A549 (cell line): ENCODE results near the gene ENO3. TPM values are rescaled to one million over a fixed set of nuclear protein-coding genes. Genes with fewer than 3 reads are reported as not detected.
A peak's percentile ranks its signal among the peaks of the same experiment; 100 is the strongest.

ENCODE experiments used
- ATAC-seq, 2 experiments: fragments of 200-7000 bp in 1 of 2; fragments of >200 bp in 1 of 2; cut with Nextera tagmentation in 1 of 2; cut with Tn5 transposase in 1 of 2; 3 replicates each; pipeline versions ENCODE4 v1.8.0 to v1.9.1; 2018 to 2020; ENCODE audit warnings: mild to moderate bottlenecking in 1 of 2, moderate library complexity in 1 of 2
- CTCF ChIA-PET: fragments of 300-600 bp; sonication (Branson Sonifier 250); formaldehyde crosslinking; extraction: SDS; loops from one replicate; lab custom pipeline; 2021; ENCODE audit warnings: antibody characterized with exemption, inconsistent platforms; lab: Yijun Ruan, JAX
- POLR2A ChIA-PET: fragments of 350-600 bp; formaldehyde crosslinking; extraction: SDS; loops from one replicate; lab custom pipeline; 2021; ENCODE audit warnings: antibody characterized with exemption, inconsistent platforms; lab: Yijun Ruan, JAX
- DNase-seq, 2 experiments: peaks; one replicate each; pipeline versions ENCODE4 v3.0.0 to v3.0.0-alpha.2; 2011 to 2016; ENCODE audit warnings: low read depth in 1 of 2, low spot score in 1 of 2
- FAIRE-seq: peaks from 2 replicates; lab custom pipeline; 2011; peaks lifted over from hg19 to GRCh38; lab: Jason Lieb, UNC
- H3K27ac ChIP-seq, 2 experiments: fragments of >200 bp; sonication (Bioruptor Twin); formaldehyde crosslinking; 3 replicates each; pipeline ENCODE4 v1.5.1; 2016 to 2017
- H3K4me1 ChIP-seq: fragments of >200 bp; sonication (Bioruptor Twin); formaldehyde crosslinking; 3 replicates; pipeline ENCODE4 v1.6.1; 2016
- H3K4me2 ChIP-seq: fragments of >200 bp; sonication (Bioruptor Twin); formaldehyde crosslinking; 3 replicates; pipeline ENCODE4 v1.6.1; 2016
- H3K4me3 ChIP-seq: fragments of >200 bp; sonication (Bioruptor Twin); formaldehyde crosslinking; 3 replicates; pipeline ENCODE4 v1.5.1; 2016
- H3K9me3 ChIP-seq: fragments of >200 bp; sonication (Bioruptor Twin); formaldehyde crosslinking; 3 replicates; pipeline ENCODE4 v1.6.1; 2016
- BCL3 ChIP-seq: fragments of >200 bp; sonication (Bioruptor Twin); formaldehyde crosslinking; IDR thresholded peaks from 3 replicates; pipeline ENCODE4 v1.6.1; 2016
- BHLHE40 ChIP-seq: IDR thresholded peaks from 2 replicates; pipeline ENCODE4 v1.6.1; 2012; ENCODE audit warnings: low read depth, low read length, inconsistent platforms
- CBX2 ChIP-seq: fragments of 200-600 bp; sonication (generic); IDR thresholded peaks from 2 replicates; pipeline ENCODE4 v1.6.1; 2016; ENCODE audit warnings: low read depth, mild to moderate bottlenecking, borderline replicate concordance
- CHD4 ChIP-seq: fragments of 200-600 bp; sonication (generic); IDR thresholded peaks from 2 replicates; pipeline ENCODE4 v1.6.1; 2016; ENCODE audit warnings: antibody characterized with exemption, mild to moderate bottlenecking, borderline replicate concordance
- CTCF ChIP-seq: fragments of >200 bp; sonication (Bioruptor Twin); formaldehyde crosslinking; IDR thresholded peaks from 3 replicates; pipeline ENCODE4 v1.5.1; 2016
- E2F6 ChIP-seq: IDR thresholded peaks from 2 replicates; pipeline ENCODE4 v1.6.1; 2012; ENCODE audit warnings: low read depth, borderline replicate concordance
- EHF ChIP-seq: fragments of 250-450 bp; sonication (Bioruptor Pico); IDR thresholded peaks from 2 replicates; pipeline ENCODE4 v1.5.0; 2020; ENCODE audit warnings: mild to moderate bottlenecking
- EHMT2 ChIP-seq: fragments of 200-600 bp; sonication (generic); IDR thresholded peaks from 2 replicates; pipeline ENCODE4 v1.6.1; 2016; ENCODE audit warnings: antibody characterized with exemption, low read depth, mild to moderate bottlenecking, moderate library complexity
- EP300 ChIP-seq, 2 experiments: fragments of >200 bp; sonication (Bioruptor Twin); formaldehyde crosslinking; IDR thresholded peaks; 2 replicates in 1 of 2; 3 replicates in 1 of 2; pipeline ENCODE4 v1.6.1; 2016 to 2017
- ESRRA ChIP-seq: fragments of 150-350 bp; IDR thresholded peaks from 2 replicates; pipeline ENCODE4 v1.6.1; 2014; ENCODE audit warnings: mild to moderate bottlenecking, low read length, borderline replicate concordance
- FOSB ChIP-seq: fragments of 250-450 bp; sonication (Bioruptor Pico); IDR thresholded peaks from 2 replicates; pipeline ENCODE4 v1.5.0; 2020; ENCODE audit warnings: mild to moderate bottlenecking, moderate library complexity
- FOSL2 ChIP-seq, 2 experiments: fragments of 450-650 bp in 1 of 2; fragments of >200 bp in 1 of 2; sonication (Bioruptor Twin) in 1 of 2; formaldehyde crosslinking; IDR thresholded peaks; 2 replicates each; pipeline versions ENCODE4 v1.5.0 to v1.6.1; 2016 to 2020; ENCODE audit warnings: mild to moderate bottlenecking in 1 of 2, moderate library complexity in 1 of 2
- HEYL ChIP-seq: fragments of 250-450 bp; sonication (Bioruptor Pico); IDR thresholded peaks from 2 replicates; pipeline ENCODE4 v1.8.0; 2021; ENCODE audit warnings: mild to moderate bottlenecking, moderate library complexity
- HMGXB4 ChIP-seq: fragments of 250-450 bp; sonication (Bioruptor Pico); IDR thresholded peaks from 2 replicates; pipeline ENCODE4 v1.5.0; 2021; ENCODE audit warnings: mild to moderate bottlenecking, moderate library complexity, borderline replicate concordance
- HOXB13 ChIP-seq: fragments of 250-450 bp; sonication (Bioruptor Pico); IDR thresholded peaks from 2 replicates; pipeline ENCODE4 v1.5.0; 2020; ENCODE audit warnings: low read depth, mild to moderate bottlenecking, moderate library complexity
- MAX ChIP-seq: IDR thresholded peaks from 2 replicates; pipeline ENCODE4 v1.6.1; 2012
- NPAS2 ChIP-seq: fragments of 250-450 bp; sonication (Bioruptor Pico); IDR thresholded peaks from 2 replicates; pipeline ENCODE4 v1.8.0; 2022; ENCODE audit warnings: mild to moderate bottlenecking, moderate library complexity, borderline replicate concordance
- RARB ChIP-seq: fragments of 250-450 bp; sonication (Bioruptor Pico); IDR thresholded peaks from 2 replicates; pipeline ENCODE4 v1.8.0; 2021; ENCODE audit warnings: mild to moderate bottlenecking, moderate library complexity
- RCOR1 ChIP-seq: fragments of 150-350 bp; IDR thresholded peaks from 2 replicates; pipeline ENCODE4 v1.6.1; 2014; ENCODE audit warnings: antibody characterized with exemption, low read length, low read depth
- REST ChIP-seq: fragments of 200-600 bp; sonication (generic); IDR thresholded peaks from 2 replicates; pipeline ENCODE4 v1.6.1; 2016; ENCODE audit warnings: antibody characterized with exemption, mild to moderate bottlenecking, moderate library complexity
- RNF2 ChIP-seq: fragments of 200-600 bp; sonication (generic); IDR thresholded peaks from 2 replicates; pipeline ENCODE4 v1.6.1; 2016; ENCODE audit warnings: low read depth, mild to moderate bottlenecking, antibody characterized with exemption, moderate library complexity, borderline replicate concordance
- TFCP2L1 ChIP-seq: fragments of 250-450 bp; sonication (Bioruptor Pico); IDR thresholded peaks from 2 replicates; pipeline ENCODE4 v1.5.0; 2021; ENCODE audit warnings: mild to moderate bottlenecking
- TP53 ChIP-seq: fragments of 250-450 bp; sonication (Bioruptor Pico); IDR thresholded peaks from 2 replicates; pipeline ENCODE4 v1.5.0; 2021; ENCODE audit warnings: mild to moderate bottlenecking, moderate library complexity
- ZSCAN20 ChIP-seq: fragments of 250-450 bp; sonication (Bioruptor Pico); IDR thresholded peaks from 2 replicates; pipeline ENCODE4 v1.8.0; 2022; ENCODE audit warnings: mild to moderate bottlenecking, moderate library complexity
- WGBS: methylation state at CpG from one replicate; pipeline ENCODE4 v1.1.6; 2017; ENCODE audit errors: missing lambda C conversion rate; 5-methylcytosine and 5-hydroxymethylcytosine counted together
- polyA plus RNA-seq, 4 experiments: library from polyadenylated mRNA; depleted of rRNA in 3 of 4; stranded (reverse); fragments of >200 nt; fragmentation: RNase III in 1 of 4; extraction: RNeasy Plus Mini Kit Qiagen cat#74134 plus additional on column Dnase treatment in 1 of 4; gene quantifications; 2 replicates in 3 of 4; 3 replicates in 1 of 4; pipeline ENCODE4 v1.2.3, GENCODE V29; 2011 to 2017

ENO3 gene
- polyA plus RNA-seq, 2 of the 4 experiments (the other 2 are of a cell fraction) = 52.5 to 109 TPM

- TF ChIP-seq REST (no peak; the same call in 1 of the 2 replicates), CHD4 (no peak), E2F6 (peak; percentile 71), RNF2 (peak; percentile 95; the same call in 1 of the 2 replicates), FOSB (CRISPR knock-in tag) (no peak), CTCF (no peak), RCOR1 (no peak), RARB (CRISPR knock-in tag) (no peak), HOXB13 (CRISPR knock-in tag) (peak; percentile 86), EP300 (IDR thresholded peaks at IDR 0.05) (no peak), MAX (peak; percentile 92), FOSL2 (IDR thresholded peaks at IDR 0.05) (no peak), FOSL2 (CRISPR knock-in tag; IDR thresholded peaks at IDR 0.05) (no peak), EHF (CRISPR knock-in tag) (peak; percentile 59; the same call in 1 of the 2 replicates), TP53 (CRISPR knock-in tag) (peak; percentile 89), CBX2 (no peak), ESRRA (no peak; the same call in 1 of the 2 replicates), NPAS2 (no peak)
Observed at GRCh38 chr17:4966844-4967538, 16.1 kb downstream of the ENO3 start (continued).

- no peak for FAIRE-seq
- WGBS = 6% methylated on average over 50 of the region's 66 CpGs
- no peak for TF ChIP-seq BHLHE40
- no peak for TF ChIP-seq ZSCAN20 (CRISPR knock-in tag)
- TF ChIP-seq E2F6 = peak; percentile 46; the same call in 1 of the 2 replicates
- TF ChIP-seq EHMT2 = no peak
- TF ChIP-seq HMGXB4 (CRISPR knock-in tag) = peak; percentile 63; the same call in 1 of the 2 replicates
- TF ChIP-seq TFCP2L1 (CRISPR knock-in tag) = no peak
- no peak for TF ChIP-seq HEYL (CRISPR knock-in tag)
- peak; percentile 84 for TF ChIP-seq BCL3
Observed at GRCh38 chr17:4967539-4968485, 16.9 kb downstream of the ENO3 start, which contains the start of gene SPAG7. SPAG7 (minus strand) TSS chr17:4967817; CDS start chr17:4967804, 13 bp downstream.

More at GRCh38 chr17:4967539-4968485, 16.9 kb downstream of the ENO3 start, which contains the start of gene SPAG7:
- Histone ChIP-seq H3K4me1 (peaks cover 21% of the 10 kb centered on the region), H3K9me3 (no peaks in the 10 kb centered on the region), H3K27ac (peak within 1 kb of the TSS; percentile 94 to 95), H3K4me2 (peak within 1 kb of the TSS; percentile 89), H3K4me3 (peak within 1 kb of the TSS; percentile 63)
- DNase-seq (peak; percentile 97 to 99), ATAC-seq (peak; percentile 67 to 78)
- ChIA-PET CTCF (interaction anchor here (0.5 to 11.2 kb wide), 18 partner anchors 11 to 1457 kb away, joined by 3 to 148 read pairs (median 4); partner anchors contain the start of genes CAMTA2, ENO3, PFN1 and RNF167), POLR2A (interaction anchor here (0.5 to 6.2 kb wide), 24 partner anchors 8 to 258 kb away, joined by 3 to 83 read pairs (median 4); partner anchors contain the start of genes CAMTA2, ENO3, PFN1 and PLD2)
